HL-60 (cell line): ENCODE data around the gene RNF6.

ENCODE experiments used
- DNase-seq, 2 experiments: peaks; one replicate each; pipeline ENCODE4 v3.0.0-alpha.2; 2010 to 2020; ENCODE audit warnings: low read depth in 1 of 2, low spot score in 1 of 2
- H3K27ac ChIP-seq: fragments of 250-450 bp; sonication (Bioruptor Pico); replicated peaks from 2 replicates; pipeline ENCODE4 v1.5.1; 2020; ENCODE audit warnings: mild to moderate bottlenecking, moderate library complexity
- H3K27me3 ChIP-seq: fragments of 250-450 bp; sonication (Bioruptor Pico); 2 replicates; pipeline ENCODE4 v1.5.1; 2021; ENCODE audit warnings: mild to moderate bottlenecking, moderate library complexity; ENCODE audit not compliant: insufficient read depth, poor library complexity, severe bottlenecking
- H3K4me3 ChIP-seq: replicated peaks from 2 replicates; pipeline ENCODE4 v1.5.1; 2011; ENCODE audit warnings: mild to moderate bottlenecking, control low read depth, low read length; ENCODE audit not compliant: insufficient read depth
- CTCF ChIP-seq: IDR thresholded peaks from one replicate; pipeline ENCODE4 v1.5.1; 2011; ENCODE audit warnings: low read length, control low read depth, inconsistent platforms; ENCODE audit not compliant: insufficient read depth
- GABPA ChIP-seq: IDR thresholded peaks from 2 replicates; pipeline ENCODE4 v1.6.1; 2012; ENCODE audit warnings: low read depth
- POLR2AphosphoS5 ChIP-seq: IDR thresholded peaks from 2 replicates; pipeline ENCODE4 v1.6.1; 2012; ENCODE audit warnings: low read depth
- REST ChIP-seq: IDR thresholded peaks from 2 replicates; pipeline ENCODE4 v1.6.1; 2012; ENCODE audit warnings: low read depth; ENCODE audit not compliant: insufficient replicate concordance
- SPI1 ChIP-seq: IDR thresholded peaks from 2 replicates; pipeline ENCODE4 v1.6.1; 2012; ENCODE audit warnings: low read depth, mild to moderate bottlenecking, borderline replicate concordance

The RNF6 gene

GRCh38 chr13:26197298-26197697, 24.8 kb downstream of the RNF6 start:
- Histone ChIP-seq H3K27me3 (no peaks in the 10 kb centered on the region), H3K27ac (no peak overlapping the region), H3K4me3 (no peak overlapping the region)
- TF ChIP-seq SPI1 (no peak), POLR2AphosphoS5 (no peak), GABPA (no peak), CTCF (no peak), REST (no peak)
- no peak for DNase-seq

- Histone ChIP-seq H3K27ac (peak overlapping the region; percentile 72), H3K27me3 (no peaks in the 10 kb centered on the region), H3K4me3 (peak overlapping the region; percentile 48)
- no peak for DNase-seq
- TF ChIP-seq POLR2AphosphoS5 (no peak), GABPA (no peak), SPI1 (no peak), REST (no peak), CTCF (no peak)
These were observed 35.1 kb downstream of the RNF6 start for GRCh38 chr13:26186995-26187394.

- no peak for TF ChIP-seq CTCF
- peak; percentile 54; the same call in 1 of the 2 replicates for TF ChIP-seq SPI1
- peak; percentile 81 for TF ChIP-seq POLR2AphosphoS5
- peak; percentile 44 for TF ChIP-seq REST
- no peak for TF ChIP-seq GABPA
- H3K4me3 ChIP-seq, result peak overlapping the region; percentile 48
- no peaks in the 10 kb centered on the region for H3K27me3 ChIP-seq
- peak; percentile 92 to 94 for DNase-seq
- peak overlapping the region; percentile 72 for H3K27ac ChIP-seq
These were observed 35.8 kb downstream of the RNF6 start for GRCh38 chr13:26186118-26186870.
